ENCODE results near the gene NPY. TPM values are rescaled to one million over a fixed set of nuclear protein-coding genes. Genes with fewer than 3 reads are reported as not detected.
"Not testable (repeated sequence)": the region's sequence is repeated elsewhere in the genome, so short reads cannot be mapped to it uniquely, and the experiment has no call there.

NPY gene
- not detected for total RNA-seq

DNA sequence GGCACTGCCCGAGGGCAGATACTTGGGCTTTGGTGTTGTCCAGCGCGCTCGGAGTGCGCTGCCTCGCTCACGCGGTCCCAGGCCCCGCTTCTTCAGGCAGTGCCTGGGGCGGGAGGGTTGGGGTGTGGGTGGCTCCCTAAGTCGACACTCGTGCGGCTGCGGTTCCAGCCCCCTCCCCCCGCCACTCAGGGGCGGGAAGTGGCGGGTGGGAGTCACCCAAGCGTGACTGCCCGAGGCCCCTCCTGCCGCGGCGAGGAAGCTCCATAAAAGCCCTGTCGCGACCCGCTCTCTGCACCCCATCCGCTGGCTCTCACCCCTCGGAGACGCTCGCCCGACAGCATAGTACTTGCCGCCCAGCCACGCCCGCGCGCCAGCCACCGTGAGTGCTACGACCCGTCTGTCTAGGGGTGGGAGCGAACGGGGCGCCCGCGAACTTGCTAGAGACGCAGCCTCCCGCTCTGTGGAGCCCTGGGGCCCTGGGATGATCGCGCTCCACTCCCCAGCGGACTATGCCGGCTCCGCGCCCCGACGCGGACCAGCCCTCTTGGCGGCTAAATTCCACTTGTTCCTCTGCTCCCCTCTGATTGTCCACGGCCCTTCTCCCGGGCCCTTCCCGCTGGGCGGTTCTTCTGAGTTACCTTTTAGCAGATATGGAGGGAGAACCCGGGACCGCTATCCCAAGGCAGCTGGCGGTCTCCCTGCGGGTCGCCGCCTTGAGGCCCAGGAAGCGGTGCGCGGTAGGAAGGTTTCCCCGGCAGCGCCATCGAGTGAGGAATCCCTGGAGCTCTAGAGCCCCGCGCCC is at the start of gene NPY:
Gene NPY, plus strand, starts transcription at position 294 of the 802 bp plus-strand sequence. CDS start 1,051 bp downstream, outside the sequence.
- Histone ChIP-seq H3K9me3 (ENCODE audit: low read depth, low read length) (no peaks in the 10 kb centered on the region), H3K27me3 (ENCODE audit: insufficient read depth, low read length) (peaks cover 85% of the 10 kb centered on the region), H3K4me3 (ENCODE audit: low read length) (no peak within 1 kb of the TSS), H3K4me1 (ENCODE audit: insufficient read depth, low read length) (peaks cover 14% of the 10 kb centered on the region)

DNA sequence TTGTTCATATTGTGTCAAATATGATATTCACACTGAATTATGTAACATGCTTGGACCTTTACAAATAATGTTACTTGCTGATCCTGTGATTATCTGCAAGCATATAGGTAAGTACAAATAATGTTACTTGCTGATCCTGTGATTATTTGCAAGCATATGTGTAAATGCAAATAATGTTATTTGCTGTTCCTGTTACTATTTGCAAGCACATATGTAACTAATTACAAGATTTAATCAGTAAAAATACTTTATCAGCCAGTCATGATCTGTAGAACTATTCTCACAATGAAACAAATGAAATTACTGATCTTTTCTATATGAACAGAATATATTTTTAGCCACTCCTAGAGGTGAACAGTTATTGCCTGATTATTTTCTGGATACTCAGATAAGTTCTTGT is 44.7 kb upstream of the NPY start:
- no peaks in the 10 kb centered on the region for H3K4me1 ChIP-seq (ENCODE audit: insufficient read depth, low read length)
- no peaks in the 10 kb centered on the region for H3K9me3 ChIP-seq (ENCODE audit: low read depth, low read length)
- H3K4me3 ChIP-seq (ENCODE audit: low read length), result no peak overlapping the region
- H3K27me3 ChIP-seq (ENCODE audit: insufficient read depth, low read length), result no peaks in the 10 kb centered on the region

DNA sequence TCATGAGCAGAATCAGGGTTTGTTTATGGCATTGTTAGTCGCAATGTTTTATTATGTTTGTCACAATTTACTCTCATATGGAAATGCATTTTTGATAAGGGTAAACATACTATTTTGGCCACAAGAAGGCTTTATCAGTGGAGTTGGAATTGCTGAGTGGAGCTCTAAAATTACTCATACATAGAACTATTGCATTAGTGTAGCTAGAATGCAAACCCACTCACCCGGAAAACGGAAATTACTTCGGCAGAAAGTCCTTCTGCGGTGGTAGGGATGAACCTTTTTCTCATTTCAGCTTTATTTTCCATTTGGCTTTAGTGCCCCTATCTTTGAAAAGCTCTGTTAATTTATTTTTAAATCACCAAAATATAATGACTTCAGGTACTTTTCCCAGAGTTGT is 42.8 kb upstream of the NPY start:
- Histone ChIP-seq H3K27me3 (ENCODE audit: insufficient read depth, low read length) (no peaks in the 10 kb centered on the region), H3K4me3 (ENCODE audit: low read length) (no peak overlapping the region), H3K9me3 (ENCODE audit: low read depth, low read length) (no peaks in the 10 kb centered on the region), H3K4me1 (ENCODE audit: insufficient read depth, low read length) (no peaks in the 10 kb centered on the region)

DNA sequence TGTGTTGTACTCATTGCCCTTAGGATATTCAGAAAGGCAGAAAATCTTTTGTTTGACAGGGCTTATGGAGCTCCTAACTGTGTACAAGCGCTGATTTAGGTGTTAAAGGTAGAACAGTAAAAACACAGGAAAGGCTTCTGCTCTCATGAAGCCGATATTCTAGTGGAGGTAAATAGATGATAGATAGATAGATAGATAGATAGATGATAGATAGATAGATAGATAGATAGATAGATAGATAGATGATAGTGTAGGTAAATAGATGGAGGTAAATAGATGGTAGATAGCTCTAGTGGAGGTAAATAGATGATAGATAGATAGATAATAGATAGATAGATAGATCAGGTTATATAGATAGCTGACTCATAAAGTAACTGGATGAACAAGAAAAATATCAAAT is 39.4 kb upstream of the NPY start:
- no peaks in the 10 kb centered on the region for H3K27me3 ChIP-seq (ENCODE audit: insufficient read depth, low read length)

DNA sequence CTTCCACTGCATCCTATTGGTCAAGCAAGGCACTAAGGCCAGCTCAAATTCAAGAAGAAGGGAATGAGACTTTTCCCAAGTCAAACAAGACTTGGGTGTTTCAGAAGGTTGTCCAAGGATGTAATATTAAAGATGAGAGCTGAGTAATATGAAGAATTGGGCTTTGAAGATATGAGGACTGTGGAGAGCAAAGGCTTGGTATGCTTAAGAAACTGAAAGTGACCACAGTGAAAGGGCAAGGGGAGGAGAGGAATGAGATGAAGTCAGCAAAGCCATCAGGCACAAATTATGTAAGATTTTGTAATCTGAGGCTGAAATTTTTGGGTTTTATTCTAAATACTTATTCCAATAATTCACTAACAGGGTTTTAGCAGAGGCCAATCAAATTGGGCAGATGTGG is 38.6 kb upstream of the NPY start:
- Histone ChIP-seq H3K4me1 (ENCODE audit: insufficient read depth, low read length) (no peaks in the 10 kb centered on the region), H3K9me3 (ENCODE audit: low read depth, low read length) (no peaks in the 10 kb centered on the region), H3K4me3 (ENCODE audit: low read length) (no peak overlapping the region), H3K27me3 (ENCODE audit: insufficient read depth, low read length) (no peaks in the 10 kb centered on the region)

More for the DNA sequence above, 39.4 kb upstream of the NPY start:
- Histone ChIP-seq H3K9me3 (ENCODE audit: low read depth, low read length) (no peaks in the 10 kb centered on the region), H3K4me1 (ENCODE audit: insufficient read depth, low read length) (no peaks in the 10 kb centered on the region), H3K4me3 (ENCODE audit: low read length) (no peak overlapping the region)

DNA sequence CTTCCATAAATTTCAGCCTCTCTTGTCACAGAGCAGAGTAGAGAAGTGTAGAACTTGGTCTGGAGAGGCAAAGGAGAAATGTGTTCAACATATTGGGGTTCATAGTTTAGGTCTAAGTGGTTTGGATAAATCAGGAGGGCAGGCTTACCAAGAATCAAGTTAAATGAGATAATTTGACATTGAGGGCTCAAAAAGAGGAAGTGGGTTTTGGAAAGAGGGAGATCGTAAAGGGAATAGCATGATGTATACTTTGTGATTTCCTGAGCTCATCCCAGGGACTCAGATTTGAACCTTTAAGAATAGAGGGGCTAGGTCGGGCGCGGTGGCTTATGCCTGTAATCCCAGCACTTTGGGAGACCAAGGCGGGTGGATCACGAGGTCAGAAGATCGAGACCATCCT is 34.7 kb upstream of the NPY start:
- Histone ChIP-seq H3K4me3 (ENCODE audit: low read length) (no peak overlapping the region), H3K4me1 (ENCODE audit: insufficient read depth, low read length) (no peaks in the 10 kb centered on the region), H3K9me3 (ENCODE audit: low read depth, low read length) (peaks cover 9% of the 10 kb centered on the region), H3K27me3 (ENCODE audit: insufficient read depth, low read length) (no peaks in the 10 kb centered on the region)

DNA sequence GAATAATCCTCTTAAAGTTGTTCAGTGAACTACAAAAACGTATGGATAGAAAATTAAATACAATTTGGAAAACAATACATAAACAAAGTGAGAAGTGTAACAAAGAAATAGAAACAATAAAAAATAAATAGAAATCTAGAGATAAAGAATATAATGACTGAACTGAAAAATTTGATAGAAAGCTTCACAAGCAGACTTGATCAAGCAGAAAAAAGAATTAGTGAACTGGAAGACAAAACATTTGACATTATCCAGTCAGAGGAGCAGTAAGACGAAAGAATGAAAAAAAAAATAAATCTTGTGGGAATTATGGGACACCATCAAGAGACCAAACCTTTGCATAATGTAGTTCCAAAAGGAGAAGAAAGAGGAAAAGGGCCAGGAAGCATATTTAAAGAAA is 32.4 kb upstream of the NPY start:
- Histone ChIP-seq H3K4me1 (ENCODE audit: insufficient read depth, low read length) (peaks cover 12% of the 10 kb centered on the region), H3K4me3 (ENCODE audit: low read length) (no peak overlapping the region), H3K27me3 (ENCODE audit: insufficient read depth, low read length) (no peaks in the 10 kb centered on the region), H3K9me3 (ENCODE audit: low read depth, low read length) (peaks cover 9% of the 10 kb centered on the region)

DNA sequence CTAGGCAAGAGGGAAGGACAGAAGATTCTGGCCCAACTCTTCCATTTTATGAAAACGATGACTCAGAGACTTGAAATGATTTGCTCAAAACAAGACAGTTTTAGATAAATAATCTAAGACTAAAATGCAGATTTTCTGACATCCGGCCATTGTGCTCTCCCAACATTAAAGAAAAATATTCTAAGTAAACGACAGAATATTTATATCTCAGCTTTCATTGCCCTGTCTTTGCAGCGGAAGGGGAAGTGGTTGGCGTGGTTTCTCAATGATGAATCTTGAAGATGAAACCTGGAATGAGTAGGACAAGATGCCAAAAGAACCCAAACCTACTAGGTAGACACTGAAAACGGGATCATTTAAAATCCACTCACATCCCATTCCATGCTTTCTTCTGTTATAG is 28.9 kb upstream of the NPY start:
- Histone ChIP-seq H3K4me3 (ENCODE audit: low read length) (no peak overlapping the region), H3K4me1 (ENCODE audit: insufficient read depth, low read length) (peaks cover 12% of the 10 kb centered on the region), H3K27me3 (ENCODE audit: insufficient read depth, low read length) (no peaks in the 10 kb centered on the region), H3K9me3 (ENCODE audit: low read depth, low read length) (peaks cover 9% of the 10 kb centered on the region)

DNA sequence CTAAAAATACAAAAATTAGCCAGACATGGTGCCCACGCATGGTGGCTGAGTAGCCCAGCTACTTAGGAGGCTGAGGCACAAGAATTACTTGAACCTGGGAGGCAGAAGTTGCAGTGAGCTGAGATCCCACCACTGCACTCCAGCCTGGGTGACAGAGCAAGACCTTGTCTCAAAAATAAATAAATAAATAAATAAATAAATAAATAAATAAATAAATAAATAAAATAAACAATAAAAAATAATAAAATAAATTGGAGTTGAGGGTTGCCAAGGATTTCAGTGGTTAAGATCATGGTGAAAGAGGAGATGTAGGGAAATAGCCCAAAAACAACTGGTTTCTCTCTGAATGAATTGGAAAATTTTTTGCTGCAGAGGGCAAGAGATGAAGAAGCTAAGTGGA is 25.7 kb upstream of the NPY start:
- peaks cover 12% of the 10 kb centered on the region for H3K4me1 ChIP-seq (ENCODE audit: insufficient read depth, low read length)
- H3K9me3 ChIP-seq (ENCODE audit: low read depth, low read length); H3K4me3 ChIP-seq (ENCODE audit: low read length); H3K27me3 ChIP-seq (ENCODE audit: insufficient read depth, low read length): not testable (repeated sequence)

DNA sequence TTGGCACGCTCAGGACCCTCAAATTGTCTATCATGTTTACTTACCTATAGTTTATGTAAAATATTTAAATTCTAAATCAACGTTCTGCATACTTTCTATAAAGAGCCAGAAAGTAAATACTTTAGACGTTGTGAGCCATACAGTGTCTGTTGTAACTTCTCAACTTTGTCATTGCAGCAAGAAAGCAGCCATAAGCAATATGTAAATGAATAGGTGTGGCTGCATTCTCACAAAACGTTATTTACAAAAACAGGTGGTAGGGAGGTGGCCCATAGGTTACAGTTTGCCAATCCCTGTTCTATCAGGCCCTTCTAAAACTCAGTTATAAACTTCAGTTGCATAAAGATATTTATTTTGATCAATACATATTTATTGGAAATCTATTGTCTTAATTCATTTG is 12.1 kb upstream of the NPY start:
- Histone ChIP-seq H3K9me3 (ENCODE audit: low read depth, low read length) (no peaks in the 10 kb centered on the region), H3K27me3 (ENCODE audit: insufficient read depth, low read length) (peaks cover 6% of the 10 kb centered on the region), H3K4me1 (ENCODE audit: insufficient read depth, low read length) (no peaks in the 10 kb centered on the region), H3K4me3 (ENCODE audit: low read length) (no peak overlapping the region)

DNA sequence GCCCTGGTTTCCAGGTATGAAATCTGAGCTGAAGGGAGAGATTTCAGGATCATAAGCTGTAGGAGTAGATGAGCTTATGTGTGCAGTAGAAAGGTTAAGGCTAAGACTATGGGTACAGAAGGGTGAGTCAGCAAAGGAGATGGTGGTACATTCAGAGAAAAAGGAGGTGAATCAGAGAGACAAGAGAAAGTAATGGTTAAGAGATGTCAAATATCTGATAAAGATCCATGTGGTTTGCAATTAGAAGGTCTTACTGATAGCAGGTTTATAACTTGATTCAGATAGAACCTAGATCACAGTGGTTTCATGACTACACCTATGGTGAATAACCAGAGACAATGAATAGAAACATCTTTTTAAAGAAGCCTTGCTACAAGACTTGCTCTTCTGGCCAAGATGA is 4.5 kb upstream of the NPY start:
- H3K27me3 ChIP-seq (ENCODE audit: insufficient read depth, low read length), result peaks cover 43% of the 10 kb centered on the region
- peaks cover 5% of the 10 kb centered on the region for H3K4me1 ChIP-seq (ENCODE audit: insufficient read depth, low read length)
- no peaks in the 10 kb centered on the region for H3K9me3 ChIP-seq (ENCODE audit: low read depth, low read length)
- H3K4me3 ChIP-seq (ENCODE audit: low read length), result no peak overlapping the region

DNA sequence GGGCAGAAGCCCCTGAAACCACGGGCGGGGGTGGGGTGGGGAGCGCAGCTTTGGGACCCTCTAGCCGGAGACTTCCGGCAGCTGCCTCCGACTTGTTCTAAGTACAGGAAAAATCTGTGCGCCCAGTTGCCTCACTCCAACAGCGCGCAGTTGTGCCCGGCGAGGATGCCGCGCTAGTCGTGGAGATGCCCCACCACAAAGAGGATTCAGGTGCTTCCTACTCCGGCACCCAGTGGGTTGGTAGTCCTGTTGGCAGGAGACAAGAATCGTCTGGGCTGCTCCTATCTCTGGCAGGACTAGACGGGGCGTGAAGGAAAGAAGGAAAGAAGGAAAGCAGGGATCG is 465 bp upstream of the NPY start:
- H3K4me1 ChIP-seq (ENCODE audit: insufficient read depth, low read length), result peaks cover 14% of the 10 kb centered on the region
- no peaks in the 10 kb centered on the region for H3K9me3 ChIP-seq (ENCODE audit: low read depth, low read length)
- H3K4me3 ChIP-seq (ENCODE audit: low read length), result no peak overlapping the region
- peaks cover 81% of the 10 kb centered on the region for H3K27me3 ChIP-seq (ENCODE audit: insufficient read depth, low read length)

DNA sequence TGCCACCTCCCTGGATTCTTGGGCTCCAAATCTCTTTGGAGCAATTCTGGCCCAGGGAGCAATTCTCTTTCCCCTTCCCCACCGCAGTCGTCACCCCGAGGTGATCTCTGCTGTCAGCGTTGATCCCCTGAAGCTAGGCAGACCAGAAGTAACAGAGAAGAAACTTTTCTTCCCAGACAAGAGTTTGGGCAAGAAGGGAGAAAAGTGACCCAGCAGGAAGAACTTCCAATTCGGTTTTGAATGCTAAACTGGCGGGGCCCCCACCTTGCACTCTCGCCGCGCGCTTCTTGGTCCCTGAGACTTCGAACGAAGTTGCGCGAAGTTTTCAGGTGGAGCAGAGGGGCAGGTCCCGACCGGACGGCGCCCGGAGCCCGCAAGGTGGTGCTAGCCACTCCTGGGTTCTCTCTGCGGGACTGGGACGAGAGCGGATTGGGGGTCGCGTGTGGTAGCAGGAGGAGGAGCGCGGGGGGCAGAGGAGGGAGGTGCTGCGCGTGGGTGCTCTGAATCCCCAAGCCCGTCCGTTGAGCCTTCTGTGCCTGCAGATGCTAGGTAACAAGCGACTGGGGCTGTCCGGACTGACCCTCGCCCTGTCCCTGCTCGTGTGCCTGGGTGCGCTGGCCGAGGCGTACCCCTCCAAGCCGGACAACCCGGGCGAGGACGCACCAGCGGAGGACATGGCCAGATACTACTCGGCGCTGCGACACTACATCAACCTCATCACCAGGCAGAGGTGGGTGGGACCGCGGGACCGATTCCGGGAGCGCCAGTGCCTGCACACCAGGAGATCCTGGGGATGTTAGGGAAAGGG is 913 bp downstream of the NPY start:
- H3K4me1 ChIP-seq (ENCODE audit: insufficient read depth, low read length), result peaks cover 14% of the 10 kb centered on the region
- no peaks in the 10 kb centered on the region for H3K9me3 ChIP-seq (ENCODE audit: low read depth, low read length)
- H3K27me3 ChIP-seq (ENCODE audit: insufficient read depth, low read length), result peaks cover 91% of the 10 kb centered on the region
- no peak overlapping the region for H3K4me3 ChIP-seq (ENCODE audit: low read length)

DNA sequence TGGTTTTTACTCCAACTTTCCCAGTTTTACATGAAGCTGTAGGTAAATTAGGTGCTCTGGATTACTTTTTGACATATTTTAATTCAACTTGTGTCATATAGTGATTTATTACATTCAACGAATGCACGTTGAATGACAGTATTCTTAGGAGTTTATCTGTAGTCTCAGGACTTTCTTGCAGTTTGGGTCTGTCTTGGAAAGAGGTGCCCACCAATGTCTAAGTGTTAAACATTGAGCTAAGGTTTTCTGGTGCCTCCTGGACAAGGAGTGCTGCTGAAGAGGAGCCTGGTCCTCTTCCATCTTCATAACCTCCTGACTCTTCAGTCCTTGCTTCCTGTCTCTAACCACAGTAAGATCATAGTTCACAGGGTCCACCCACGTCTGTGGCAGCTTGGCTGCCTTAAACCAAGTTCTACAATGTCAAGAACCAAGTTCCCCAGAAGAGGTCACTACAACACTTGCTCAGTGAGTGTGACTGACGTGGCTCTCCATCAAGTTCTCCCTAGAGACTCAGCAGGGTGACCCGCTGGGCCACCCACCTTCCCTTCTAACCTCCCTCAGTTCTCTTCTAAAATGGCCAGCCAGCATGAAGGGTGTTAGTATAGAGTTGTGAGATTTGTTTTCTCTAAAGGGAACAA is 6.1 kb downstream of the NPY start:
- H3K4me1 ChIP-seq (ENCODE audit: insufficient read depth, low read length), result peaks cover 3% of the 10 kb centered on the region
- H3K4me3 ChIP-seq (ENCODE audit: low read length), result no peak overlapping the region
- H3K27me3 ChIP-seq (ENCODE audit: insufficient read depth, low read length), result peaks cover 47% of the 10 kb centered on the region
- H3K9me3 ChIP-seq (ENCODE audit: low read depth, low read length), result no peaks in the 10 kb centered on the region

DNA sequence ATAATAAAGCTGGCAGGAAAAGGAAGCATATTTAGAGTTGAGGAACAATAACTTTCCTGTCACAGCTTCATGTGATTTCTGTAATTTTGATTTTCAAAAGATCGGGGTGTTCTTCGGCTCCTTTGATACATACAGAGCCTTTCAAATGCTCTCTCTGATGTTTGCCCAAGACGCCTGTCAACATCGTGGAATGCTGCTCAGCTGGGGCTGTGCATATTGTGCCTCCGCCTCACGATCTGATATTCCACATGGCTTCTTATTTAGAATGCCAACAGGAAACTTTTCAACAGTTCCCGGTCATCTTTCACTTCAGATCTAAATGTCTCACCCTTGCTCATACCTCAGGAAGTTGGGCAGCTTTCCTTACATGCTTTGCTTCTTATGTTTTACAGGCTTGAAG is 7.3 kb downstream of the NPY start:
- Histone ChIP-seq H3K27me3 (ENCODE audit: insufficient read depth, low read length) (peaks cover 37% of the 10 kb centered on the region), H3K4me1 (ENCODE audit: insufficient read depth, low read length) (no peaks in the 10 kb centered on the region), H3K4me3 (ENCODE audit: low read length) (no peak overlapping the region), H3K9me3 (ENCODE audit: low read depth, low read length) (no peaks in the 10 kb centered on the region)
